Ovary (tissue), 3 donors: ENCODE results near the gene ANKRD34B.

Experiments used
- POLR2A ChIP-seq: fragments of 450-650 bp; IDR thresholded peaks from one replicate; pipeline ENCODE4 v1.6.1; 2017; ENCODE audit warnings: antibody characterized with exemption, mild to moderate bottlenecking, moderate library complexity
- TF ChIP-seq, protein P1 (sequence below), 3 donors: fragments of 450-650 bp in 2 of 3; fragments of 200-600 bp in 1 of 3; IDR thresholded peaks; one replicate each; pipeline versions ENCODE4 v1.5.1 to v1.8.0; 2016 to 2022; ENCODE audit warnings: antibody characterized with exemption in 3 of 3, mild to moderate bottlenecking in 1 of 3
- donor health status: DM: no; HTN: no; CAD: no.

DNA sequence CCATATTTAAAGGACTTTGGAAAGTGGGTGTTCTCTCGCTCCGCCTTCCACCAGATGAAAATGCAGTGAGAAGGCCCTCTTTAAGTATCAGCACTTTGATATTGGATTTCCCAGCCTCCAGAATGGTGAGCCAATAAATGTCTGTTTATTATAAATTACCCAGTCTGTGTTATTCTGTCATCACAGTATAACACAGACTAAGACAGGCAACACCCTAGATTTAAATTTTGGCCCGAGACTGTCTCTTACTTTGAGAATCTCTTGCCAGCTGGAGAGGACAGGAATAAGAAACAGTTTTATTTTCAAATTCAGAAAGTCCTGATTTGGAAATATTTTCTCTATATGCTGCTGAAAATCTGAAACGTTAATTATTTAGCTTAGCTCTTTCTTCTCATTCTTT lies 60.7 kb downstream of the ANKRD34B start:
- TF ChIP-seq, protein P1, sequence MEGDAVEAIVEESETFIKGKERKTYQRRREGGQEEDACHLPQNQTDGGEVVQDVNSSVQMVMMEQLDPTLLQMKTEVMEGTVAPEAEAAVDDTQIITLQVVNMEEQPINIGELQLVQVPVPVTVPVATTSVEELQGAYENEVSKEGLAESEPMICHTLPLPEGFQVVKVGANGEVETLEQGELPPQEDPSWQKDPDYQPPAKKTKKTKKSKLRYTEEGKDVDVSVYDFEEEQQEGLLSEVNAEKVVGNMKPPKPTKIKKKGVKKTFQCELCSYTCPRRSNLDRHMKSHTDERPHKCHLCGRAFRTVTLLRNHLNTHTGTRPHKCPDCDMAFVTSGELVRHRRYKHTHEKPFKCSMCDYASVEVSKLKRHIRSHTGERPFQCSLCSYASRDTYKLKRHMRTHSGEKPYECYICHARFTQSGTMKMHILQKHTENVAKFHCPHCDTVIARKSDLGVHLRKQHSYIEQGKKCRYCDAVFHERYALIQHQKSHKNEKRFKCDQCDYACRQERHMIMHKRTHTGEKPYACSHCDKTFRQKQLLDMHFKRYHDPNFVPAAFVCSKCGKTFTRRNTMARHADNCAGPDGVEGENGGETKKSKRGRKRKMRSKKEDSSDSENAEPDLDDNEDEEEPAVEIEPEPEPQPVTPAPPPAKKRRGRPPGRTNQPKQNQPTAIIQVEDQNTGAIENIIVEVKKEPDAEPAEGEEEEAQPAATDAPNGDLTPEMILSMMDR (IDR thresholded peaks at IDR 0.05): no peak
- TF ChIP-seq POLR2A: no peak
